Measurements from ENCODE around the gene B4GALT1.

The B4GALT1 gene

DNA sequence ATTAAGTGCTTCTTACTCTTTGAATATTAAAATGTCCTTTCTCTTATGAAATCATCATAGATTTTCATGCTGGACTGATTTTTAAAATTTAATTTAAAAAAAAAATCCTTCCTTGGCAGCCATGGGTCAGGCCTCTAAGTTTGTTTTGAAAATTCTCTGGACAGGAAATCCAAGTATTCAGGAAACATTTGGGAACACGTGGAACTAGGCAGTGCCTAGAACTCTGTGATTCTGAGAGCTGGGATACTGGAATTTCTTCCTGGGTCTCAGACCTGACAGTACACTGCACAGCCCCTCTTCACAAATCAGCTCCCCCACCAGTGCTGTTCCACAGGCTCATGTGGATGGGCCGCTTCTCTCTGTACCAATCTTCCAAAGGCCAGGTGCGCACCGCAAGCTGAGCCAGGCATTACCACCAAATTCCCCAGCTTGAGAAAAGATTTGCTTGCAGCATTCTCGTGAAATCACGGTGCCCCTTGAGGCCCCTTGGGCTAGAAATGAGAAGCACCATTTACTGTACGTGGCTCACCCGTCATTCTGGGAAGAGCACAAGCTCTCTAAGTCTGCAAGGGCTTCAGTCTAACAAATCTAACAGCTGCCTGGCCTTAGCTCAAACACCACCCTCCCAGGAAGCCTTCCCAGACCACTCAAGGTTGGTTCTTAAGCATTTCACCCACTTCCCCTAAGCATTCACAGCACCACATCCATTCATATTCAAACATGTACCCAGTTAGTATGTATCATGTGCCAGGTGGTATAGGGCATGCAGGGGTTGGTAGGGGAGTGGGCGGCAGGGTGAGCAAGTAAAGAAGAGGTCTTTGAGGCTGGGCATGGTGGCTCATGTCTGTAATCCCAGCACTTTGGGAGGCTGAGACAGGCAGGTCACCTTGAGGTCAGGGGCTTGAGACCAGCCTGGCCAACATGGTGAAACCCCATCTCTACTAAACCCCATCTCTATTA is 26.5 kb downstream of the B4GALT1 start:
- DNase-seq (ENCODE audit: low read depth in 2 of 2) = no peak

DNA sequence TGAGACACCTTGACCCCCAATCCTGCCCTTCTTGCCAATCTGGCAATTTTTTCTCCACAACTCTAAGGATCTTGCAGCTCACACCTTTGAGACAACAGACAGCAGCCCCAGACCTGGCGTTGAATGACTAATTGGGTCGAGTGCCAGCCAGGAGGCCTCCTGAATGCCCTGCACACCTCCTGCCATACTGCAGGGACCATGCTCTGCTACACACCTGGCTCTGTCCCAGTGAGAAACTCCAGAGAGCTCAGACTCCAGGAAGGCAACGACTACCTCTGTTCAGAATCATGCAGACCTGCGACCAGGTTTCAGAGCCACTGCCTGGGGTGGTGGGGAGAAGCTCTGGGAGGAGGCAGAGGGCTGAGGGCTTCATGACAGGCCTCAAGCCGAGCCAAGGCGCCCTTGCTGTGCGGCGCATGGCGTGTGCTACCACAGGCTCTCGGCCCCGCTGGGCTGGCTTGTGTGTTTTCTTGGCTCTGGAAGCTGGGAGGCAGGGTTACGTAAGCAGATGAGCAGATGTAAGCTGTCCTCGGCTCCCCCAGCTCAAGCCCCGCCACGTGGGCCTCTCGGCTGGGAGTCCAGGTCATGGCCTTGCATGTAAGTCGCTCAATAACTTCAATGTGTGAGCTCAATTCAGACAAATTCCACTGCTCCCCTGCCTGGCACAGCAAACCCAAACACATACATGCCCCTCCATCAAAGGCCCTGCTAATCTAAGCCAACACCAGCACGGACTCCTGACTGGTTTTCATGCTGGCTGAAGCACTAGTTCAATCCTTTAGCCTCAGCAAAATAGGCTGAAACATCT is 27.5 kb downstream of the B4GALT1 start:
- peak in 1 of 2 experiments; percentile 75 for DNase-seq (ENCODE audit: low read depth in 2 of 2)

DNA sequence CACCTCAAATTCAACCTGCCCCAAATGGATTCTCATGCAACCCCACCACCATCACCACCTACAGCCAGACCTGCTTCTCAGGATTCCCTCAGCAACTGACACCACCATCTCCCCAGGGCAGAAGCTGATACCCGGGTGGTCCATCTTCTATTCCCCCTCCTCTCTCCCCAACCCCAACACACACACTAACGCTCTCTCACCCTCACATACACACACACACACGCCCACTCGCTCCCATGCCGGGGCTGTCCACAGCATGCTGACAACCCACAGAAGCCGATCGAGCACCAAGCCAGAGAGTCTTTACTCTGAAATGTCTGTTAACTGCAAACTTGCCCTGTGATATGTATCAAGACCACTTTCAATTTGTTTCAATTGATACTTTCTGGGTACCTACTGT is 28.4 kb downstream of the B4GALT1 start:
- no peak for DNase-seq (ENCODE audit: low read depth in 2 of 2)

DNA sequence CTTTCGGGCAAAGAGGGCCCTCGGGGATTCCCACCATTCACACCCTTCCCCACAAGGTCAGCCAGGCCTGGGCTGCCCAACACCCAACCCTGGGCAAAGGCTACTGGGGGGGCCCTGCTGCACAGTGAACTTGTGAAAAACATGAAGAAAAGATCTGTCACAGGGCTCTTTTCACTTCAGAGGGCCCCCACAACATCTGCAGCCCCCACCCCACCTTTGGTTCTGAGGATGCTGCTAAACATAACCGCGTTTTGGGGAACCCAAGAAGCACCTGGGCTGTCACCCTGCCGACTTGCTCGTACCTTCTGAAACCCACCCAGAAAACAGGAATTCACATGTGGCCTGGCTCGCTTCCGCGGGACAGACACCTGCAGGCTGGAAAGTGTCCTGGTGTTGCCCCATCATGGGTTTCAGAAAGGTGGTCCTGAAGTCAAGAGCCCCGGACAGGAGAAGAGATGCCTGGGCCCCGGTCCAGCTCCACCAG is 29.3 kb downstream of the B4GALT1 start:
- DNase-seq (ENCODE audit: low read depth in 2 of 2) = no peak

DNA sequence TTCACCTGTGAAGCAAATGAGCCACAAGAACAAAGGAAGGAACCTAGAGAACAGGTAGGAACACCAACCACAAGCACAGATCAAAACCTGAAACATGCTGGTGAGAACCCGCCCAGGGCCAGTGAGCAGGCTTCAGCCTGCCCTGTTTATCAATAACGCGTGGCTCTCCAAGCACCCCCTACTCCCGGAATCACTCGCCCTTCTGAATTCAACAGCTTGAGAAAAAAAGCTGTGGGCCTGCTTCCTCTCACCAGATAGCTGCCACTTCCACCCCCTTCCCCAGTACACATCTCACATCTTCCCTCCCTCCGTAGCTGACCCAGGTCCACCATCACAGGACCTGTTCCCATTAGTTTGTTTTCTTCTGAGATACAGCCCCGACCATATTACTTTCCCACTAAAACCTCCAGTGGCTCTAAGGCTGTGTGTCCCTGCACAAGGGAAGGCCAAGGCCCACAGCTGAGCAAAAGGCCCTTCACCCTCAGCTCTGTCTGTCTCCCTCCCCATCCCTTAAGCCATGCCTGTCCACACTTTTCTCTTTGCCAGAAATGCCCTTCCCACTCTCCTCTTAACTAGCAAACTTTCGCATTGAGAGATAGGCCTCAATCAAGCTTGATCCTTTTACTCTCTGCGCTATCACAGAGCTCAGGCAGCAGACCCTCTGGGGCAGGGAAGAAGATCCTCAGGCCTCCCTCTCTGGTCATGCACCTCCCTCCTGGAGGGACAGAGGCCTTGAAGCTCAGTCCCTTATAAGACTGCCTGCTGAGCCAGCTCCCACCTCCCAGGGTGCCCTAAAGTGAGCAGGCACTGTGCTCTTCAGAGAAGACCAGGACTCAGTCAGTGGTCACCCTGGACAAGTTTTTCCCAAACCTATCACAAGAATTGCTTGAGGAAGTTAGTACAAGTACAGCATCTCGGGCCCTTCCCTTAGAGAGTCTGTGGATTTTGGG is 30.1 kb downstream of the B4GALT1 start:
- no peak for DNase-seq (ENCODE audit: low read depth in 2 of 2)

DNA sequence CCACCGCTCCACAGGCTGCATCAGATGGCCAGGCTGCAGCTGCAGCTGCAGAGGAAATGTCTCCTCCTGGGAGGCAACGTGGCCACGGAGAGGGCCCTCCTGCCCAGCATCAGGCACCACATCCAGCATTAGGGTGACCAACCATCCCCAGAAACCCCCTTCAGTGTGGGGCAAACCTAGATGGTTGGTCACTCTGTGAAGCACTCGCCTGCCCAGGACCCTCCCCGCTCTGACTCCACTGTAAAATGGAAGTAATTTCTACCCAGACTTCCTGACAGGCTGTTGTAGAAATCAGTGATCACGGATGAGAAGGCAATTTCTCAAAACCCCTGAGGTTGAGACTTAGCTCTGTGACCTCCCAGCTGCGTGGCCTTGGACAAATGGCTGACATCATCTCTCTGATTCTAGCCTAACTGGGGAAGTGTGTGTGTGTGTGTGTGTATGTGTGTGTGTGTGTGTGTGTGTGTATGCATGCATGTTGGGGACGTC is 31.6 kb downstream of the B4GALT1 start:
- DNase-seq (ENCODE audit: low read depth in 2 of 2) = no peak

DNA sequence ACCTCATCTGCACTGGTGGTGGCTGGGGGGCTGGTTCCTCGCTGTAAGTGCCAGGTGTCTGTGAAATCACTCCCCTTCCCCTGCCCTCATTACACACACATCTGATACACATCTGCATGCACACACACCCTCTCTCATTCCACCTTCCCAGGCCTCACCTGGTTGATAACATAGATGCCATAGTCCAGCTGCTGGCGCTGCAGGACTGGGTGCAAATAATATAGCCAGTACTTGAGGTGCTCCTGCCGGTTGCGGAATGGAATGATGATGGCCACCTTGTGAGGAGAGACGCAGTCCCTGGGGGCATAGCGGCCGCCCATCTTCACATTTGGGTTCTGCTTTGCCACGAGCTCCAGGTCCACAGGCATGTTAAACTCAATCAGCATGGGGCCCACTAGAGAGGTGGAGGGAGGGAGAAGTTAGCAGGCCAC is 32.1 kb downstream of the B4GALT1 start:
- no peak for DNase-seq (ENCODE audit: low read depth in 2 of 2)

DNA sequence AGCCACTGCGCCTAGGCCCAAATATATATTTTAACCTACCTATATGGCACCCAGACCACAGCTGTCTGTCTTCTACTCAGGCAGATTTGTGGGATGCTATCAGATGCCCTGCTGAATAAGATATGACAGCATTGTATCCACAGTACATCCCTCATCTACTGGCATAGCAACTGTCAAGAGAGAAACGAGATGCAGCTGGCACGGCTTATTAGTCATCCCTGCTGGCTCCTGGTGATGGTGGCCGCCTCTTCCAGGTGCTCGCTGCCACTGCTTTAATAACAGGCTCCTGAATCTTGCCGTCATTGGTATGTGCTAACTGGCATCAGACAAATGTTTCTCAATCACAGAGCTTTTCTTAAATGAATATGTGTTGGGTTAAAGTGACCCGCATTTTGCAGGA is 34.0 kb downstream of the B4GALT1 start:
- DNase-seq (ENCODE audit: low read depth in 2 of 2) = no peak

DNA sequence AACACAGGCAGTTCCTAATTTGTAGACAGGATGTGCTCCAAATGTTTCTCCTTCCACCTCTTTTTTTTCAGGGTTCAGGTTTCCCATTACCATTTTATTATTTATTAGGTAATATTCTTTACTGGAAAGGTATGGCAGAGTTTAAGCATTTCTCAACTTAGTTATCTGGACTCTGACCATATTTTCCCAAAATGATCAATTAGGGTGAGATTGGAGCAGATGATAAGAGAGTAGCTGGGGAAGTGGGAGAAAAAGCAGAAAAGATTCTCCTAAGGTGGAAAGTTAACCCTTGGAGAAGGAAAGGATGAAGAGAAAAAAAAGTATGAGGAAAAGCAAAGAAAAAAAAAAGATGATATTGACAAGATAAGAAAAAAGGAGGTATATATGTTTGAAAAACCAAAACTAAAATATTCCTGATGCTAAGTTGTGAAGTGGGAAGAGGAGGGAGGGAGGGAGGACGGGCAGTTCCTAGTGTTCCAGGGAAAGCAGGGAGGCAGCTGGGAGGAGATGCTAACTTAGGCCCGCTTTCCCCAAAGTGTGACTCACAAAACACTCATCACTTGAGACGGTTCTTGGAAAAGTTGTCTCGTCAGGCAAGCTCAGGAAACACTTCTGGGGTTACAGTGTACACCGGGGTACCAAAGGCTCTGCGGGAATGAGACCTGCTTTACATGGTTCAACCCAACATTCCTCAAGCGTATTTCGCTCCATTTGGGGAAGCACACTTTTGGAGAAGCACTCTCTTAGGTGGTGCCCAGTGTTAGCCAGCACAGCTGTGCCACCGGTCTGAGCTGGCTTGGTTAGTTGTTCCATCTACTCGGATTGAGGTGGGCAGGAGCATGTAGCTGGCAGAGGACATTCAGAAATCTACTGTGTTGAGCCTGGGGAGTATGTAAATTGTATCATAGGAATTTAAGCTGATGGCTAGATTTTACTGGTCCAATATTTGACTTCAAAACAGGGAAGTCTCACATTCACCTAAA is 35.1 kb downstream of the B4GALT1 start:
- DNase-seq (ENCODE audit: low read depth in 2 of 2) = no peak

DNA sequence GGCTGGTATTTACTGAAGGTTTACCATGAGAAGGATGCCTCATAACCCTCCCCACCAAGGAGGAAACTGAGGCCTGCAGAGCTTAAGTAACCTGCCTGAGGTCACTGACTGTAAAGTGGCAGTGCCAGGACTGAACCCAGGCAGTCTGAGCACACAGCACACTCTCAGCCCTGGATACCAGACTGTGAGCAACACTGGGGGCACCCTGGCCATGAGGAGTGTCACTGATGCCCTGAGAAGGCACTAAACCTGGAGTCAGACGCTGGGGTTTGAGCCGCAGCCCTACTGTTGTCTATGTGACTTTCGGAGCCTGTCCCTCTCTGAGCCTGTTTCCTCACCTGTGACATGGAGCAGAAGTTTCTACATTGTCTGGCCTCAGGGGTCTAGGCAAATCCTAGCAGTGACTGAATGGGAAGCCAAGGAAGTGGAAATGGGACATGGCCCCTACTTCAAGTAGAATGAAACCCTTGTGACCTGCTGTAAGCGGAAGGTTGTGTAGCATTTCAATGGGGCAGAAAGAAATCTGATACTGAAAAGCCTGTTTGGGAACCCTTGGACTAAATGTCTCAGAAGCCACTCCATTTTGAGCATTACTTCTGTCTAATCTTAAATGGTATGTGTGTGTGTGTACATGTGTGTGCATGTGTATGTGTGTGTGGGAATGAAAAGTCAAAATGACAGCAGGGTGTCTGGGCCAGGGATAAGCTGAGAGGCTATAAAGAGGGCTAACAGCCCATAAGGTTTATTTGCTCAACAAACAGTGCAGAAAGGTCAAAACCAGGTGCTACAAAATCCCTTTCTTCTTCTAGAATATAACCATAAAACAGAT is 36.0 kb downstream of the B4GALT1 start:
- DNase-seq (ENCODE audit: low read depth in 2 of 2) = no peak

DNA sequence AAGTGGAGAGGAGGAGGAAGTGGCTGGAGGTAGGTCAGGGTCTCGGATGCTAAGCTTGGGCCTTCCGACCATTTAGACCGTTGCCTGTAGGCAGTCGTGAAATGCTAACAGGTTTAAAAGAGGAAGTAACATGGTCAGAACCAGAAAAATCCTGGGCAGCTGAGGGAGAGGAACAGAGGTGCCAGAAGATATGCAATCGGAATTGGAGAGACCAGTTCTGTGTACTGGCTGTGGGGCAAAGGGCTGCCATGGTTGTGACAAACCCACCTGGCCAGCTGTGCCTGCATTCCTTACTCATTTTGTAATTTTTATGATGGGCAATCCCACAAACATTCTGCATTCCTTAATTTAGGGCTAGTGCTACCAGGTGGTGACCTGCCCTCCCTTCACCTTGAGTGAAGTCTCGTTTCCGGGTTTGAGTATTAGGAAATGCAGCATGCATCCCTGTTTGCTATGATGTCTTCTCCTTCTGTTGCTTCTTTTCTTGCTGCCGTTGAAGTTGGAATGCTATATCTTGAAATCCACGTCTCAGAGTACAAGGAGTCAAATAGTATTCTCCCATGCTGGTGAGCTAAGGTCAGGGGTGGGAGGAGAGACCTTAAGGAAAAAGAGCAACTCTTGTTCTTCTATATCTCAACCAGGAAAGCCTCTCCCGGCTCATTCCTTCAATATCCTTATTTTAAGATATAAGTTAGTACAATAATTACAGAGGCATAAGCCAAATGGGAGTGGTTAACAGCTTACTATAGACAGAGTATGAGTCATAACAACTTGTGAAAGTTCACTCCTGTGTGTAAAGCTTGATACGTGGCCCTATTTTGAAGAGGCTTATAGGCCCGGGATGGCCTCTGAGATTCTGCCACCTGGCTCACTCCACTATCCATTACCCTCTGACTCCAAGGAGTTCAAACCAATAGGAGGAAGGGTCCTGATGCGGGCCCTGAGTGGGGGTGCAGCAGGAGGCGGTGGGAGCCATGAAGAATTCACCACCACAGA is 37.0 kb downstream of the B4GALT1 start:
- DNase-seq (ENCODE audit: low read depth in 2 of 2) = peak; percentile 31 to 35

DNA sequence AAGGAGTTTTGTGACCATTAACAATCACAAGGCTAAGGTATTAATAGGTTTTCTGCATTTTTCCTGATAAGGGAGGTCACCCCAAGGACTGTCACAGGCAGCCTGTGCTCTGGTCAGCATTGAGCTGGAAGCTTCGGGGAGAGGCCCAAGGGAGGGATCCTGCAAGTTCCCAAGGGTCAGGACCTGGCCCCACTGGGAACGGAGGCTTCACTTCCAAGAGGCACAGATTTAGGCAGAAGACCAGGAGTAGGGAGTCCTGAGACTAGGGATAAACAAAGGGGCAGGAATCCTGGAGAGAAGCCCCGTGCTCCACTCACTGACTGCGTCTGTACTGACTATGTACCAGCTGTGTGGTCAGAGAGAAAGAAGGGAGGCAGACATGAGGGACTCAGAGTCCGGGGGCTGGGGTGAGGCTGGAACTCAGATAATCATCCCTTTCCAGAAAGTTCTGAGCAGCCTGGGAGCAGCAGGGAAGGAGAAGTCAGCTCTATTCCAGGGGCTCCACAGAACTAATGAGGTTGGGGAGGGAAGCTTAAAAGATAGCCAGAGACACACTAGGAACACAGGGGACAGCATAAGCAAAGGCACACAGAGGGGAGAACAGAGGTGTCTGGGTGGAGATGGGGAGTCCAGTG is 37.8 kb downstream of the B4GALT1 start:
- no peak for DNase-seq (ENCODE audit: low read depth in 2 of 2)

DNA sequence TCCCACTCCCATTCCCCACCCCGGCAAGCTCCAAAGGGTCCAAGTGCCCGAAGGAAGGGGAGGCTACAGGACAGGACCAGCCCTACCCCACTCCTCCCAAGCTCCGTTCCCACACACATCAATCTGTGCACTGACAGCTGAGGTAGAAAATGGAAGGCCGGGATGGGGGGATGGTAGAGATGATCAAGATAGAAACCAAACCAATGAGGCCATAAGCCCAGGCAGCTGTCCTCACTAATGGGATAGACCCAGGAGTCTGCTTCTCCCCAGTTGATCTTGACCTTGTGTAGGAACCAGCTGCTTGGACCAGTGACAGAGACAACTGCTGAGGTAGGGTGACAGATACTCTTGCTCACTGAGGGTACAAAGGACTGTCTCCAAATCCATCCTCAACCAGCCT is 38.6 kb downstream of the B4GALT1 start:
- no peak for DNase-seq (ENCODE audit: low read depth in 2 of 2)

DNA sequence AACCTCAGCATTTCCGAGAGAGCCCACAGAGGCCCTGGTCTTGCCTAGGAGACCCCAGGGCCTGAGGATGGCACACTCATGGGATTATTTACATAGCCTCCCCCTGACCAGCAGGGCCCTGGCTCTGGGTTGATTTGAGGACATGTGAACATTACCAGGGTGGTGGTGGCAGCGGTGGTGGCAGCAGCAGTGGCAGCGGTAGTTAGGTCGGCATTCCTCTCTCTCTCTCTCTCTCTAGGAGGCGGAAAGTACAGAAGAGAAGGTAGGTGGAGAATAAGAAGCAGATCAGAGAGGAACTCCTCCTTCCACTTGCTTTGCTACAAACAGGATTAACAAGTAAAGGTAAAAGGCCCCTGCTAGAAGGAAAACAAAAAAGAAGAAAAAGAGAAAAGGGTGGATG is 39.3 kb downstream of the B4GALT1 start:
- DNase-seq (ENCODE audit: low read depth in 2 of 2) = no peak

DNA sequence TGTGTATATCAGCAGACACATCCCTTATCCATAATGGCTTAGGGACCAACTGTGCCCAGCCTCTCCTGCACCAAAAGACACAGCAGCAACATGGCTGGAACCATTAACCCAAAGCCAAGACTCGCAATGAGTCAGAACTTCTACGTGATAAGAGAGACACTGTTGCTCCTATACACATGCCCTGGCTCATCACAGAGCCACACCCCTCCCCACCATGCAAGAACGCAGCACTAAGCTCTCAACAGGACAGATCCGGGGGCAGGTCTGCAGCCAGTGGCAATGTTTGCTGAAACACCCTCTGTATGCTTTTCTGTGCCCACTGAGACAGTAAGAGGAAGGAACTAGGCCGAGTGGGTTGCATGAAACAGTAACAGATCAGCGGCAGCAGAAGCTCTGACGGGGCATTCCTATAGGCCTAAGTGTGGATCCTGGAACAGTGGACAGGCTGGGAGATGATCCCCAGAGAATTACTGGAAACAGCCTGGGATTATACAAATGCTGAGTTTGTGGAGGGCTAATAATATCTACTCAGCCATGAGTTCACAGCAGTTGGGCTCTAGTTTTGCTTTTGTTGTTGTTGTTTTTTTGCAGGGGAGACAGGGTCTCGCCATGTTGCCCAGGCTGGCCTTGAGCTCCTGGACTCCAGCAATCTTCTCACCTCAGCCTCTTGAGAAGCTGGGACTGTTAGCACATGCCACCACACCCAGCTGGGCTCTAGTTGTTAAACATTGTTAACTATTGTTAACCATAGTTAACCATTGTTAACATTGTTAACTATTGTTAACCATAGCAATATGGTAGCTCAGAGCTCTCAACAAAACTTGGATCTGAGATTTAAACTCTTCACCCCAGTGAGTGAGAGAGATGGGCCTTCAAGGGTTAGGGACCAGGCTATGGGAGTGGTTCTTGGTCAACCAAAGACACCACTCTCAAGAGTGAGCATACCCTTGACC is 41.0 kb downstream of the B4GALT1 start:
- DNase-seq (ENCODE audit: low read depth in 2 of 2) = no peak

DNA sequence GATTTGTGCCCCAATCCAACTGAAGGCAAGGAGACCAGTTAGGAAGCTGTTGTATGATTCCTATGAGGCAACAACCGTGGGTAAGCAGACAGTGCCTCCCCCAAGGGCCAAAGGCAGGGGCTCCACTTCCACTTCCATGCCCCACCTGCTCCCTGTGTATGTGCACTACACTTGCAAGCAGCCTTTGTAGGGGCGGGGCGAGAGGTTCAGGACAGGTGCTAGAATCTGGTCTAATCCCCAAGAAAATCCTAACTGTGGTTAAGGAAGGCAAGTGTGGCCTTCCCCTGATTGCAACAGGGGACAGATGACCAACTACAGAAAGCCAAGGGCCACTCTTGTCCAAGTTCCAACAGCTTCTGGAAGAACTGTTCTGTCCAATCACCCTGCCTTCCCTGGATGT is 41.7 kb downstream of the B4GALT1 start:
- no peak for DNase-seq (ENCODE audit: low read depth in 2 of 2)

All from fibroblast of skin of left biceps (primary cell).